Measurements from ENCODE around the gene PTPN14.
"Not testable (repeated sequence)": the region's sequence is repeated elsewhere in the genome, so short reads cannot be mapped to it uniquely, and the experiment has no call there.

The PTPN14 gene

GRCh38 chr1:214544791-214545190 lies 6.6 kb downstream of the PTPN14 start:
- in situ Hi-C loops (cut with MboI; ENCODE audit: low sequenced_read_pairs) = no loop called here

DNA sequence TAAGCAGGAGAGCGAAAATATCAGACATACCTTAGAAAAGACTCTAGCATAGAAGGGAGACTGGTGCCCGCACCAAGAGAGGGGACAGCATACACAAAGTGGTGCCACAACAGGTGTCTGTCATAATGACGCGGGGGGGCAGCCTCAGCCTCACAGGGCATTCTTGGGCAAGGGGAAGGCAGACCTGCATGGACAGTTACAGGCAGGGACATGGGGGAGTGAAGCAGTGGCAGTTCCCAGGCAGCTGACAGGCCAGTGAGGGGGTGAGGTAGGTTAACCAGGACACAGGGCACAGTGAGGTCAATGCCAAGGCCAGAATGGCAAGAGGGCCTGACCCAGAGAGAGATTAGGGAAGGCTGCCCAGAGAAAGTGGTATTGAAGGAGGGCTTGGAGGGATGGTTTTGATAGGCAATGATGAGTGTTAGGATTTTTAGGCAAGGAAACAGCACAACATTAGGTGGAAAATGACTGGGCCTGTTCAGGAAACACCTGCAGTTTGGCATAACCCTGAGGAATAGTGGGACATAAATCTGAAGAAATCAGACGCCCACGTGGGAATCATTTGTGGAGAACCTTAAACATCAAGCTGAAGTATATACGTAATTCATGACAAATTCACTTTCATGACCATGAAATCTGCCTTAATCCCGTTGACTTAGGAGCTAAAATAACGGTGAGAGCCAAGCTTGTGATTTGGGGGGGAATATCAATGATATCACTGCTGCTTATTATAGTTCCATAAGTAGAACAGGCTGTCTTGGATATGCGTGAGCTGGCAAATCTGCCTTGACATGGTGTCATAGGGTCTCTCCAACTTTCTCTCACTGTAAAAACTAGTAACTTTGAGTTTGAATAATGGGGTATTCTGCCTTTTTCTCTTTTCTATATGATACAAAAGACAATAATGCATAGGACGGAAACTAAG lies 8.9 kb downstream of the PTPN14 start:
- in situ Hi-C loops (cut with MboI; ENCODE audit: low sequenced_read_pairs) = no loop called here

GRCh38 chr1:214541693-214542092 lies 9.7 kb downstream of the PTPN14 start:
- in situ Hi-C loops (cut with MboI; ENCODE audit: low sequenced_read_pairs) = no loop called here

GRCh38 chr1:214541206-214541605 lies 10.2 kb downstream of the PTPN14 start:
- in situ Hi-C loops (cut with MboI; ENCODE audit: low sequenced_read_pairs) = no loop called here

GRCh38 chr1:214540324-214540723 lies 11.1 kb downstream of the PTPN14 start:
- in situ Hi-C loops (cut with MboI; ENCODE audit: low sequenced_read_pairs) = no loop called here

- in situ Hi-C loops (cut with MboI; ENCODE audit: low sequenced_read_pairs) = no loop called here
Measured at GRCh38 chr1:214538496-214538895, 12.9 kb downstream of the PTPN14 start.

GRCh38 chr1:214537872-214538473 lies 13.4 kb downstream of the PTPN14 start:
- in situ Hi-C loops (cut with MboI; ENCODE audit: low sequenced_read_pairs) = no loop called here

DNA sequence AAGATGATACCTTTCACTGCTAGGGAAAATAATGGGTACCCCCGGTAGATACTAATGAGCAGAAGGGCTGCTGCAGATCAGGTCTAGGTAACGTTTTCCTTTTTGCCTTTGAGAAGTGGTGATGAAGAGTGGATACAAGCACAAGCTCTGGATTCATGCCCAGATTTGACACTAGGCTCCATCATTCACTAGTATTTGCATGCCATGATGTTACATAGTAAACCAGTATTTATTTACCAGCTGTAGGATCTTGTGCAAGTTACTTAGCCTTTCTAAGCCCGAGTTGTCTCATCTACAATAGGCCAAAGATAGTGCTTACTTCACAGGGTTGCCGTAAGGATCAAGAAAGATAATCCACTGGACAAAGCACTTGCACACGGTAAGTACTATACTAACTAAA lies 14.2 kb downstream of the PTPN14 start:
- in situ Hi-C loops (cut with MboI; ENCODE audit: low sequenced_read_pairs) = no loop called here

- in situ Hi-C loops (cut with MboI; ENCODE audit: low sequenced_read_pairs) = no loop called here
Measured at GRCh38 chr1:214532070-214532469, 19.3 kb downstream of the PTPN14 start.

DNA sequence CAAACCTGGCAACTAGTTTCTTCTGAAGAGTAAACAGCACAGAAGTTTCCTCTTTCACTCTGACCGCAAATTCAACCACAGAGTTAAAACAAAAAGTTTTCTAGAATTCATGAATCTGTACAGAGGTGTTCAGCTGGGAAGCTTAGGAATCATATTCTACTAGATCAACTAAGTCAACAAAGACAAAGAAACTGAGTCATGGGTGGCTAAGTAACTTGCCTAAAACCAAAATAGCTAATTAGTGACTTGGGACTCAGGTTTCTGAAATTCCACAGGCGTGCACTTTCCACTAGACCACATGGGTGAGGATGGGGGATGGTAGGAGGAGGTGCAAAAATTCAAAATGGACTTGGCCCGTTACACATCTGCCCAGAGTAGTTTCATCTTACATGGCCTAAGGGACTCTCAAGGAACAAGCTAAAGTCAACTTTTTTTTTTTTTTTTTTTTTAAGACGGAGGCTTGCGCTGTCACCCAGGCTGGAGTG lies 25.8 kb downstream of the PTPN14 start:
- in situ Hi-C loops (cut with MboI; ENCODE audit: low sequenced_read_pairs) = no loop called here

- in situ Hi-C loops (cut with MboI; ENCODE audit: low sequenced_read_pairs) = no loop called here
Measured at GRCh38 chr1:214524824-214525223, 26.6 kb downstream of the PTPN14 start.

DNA sequence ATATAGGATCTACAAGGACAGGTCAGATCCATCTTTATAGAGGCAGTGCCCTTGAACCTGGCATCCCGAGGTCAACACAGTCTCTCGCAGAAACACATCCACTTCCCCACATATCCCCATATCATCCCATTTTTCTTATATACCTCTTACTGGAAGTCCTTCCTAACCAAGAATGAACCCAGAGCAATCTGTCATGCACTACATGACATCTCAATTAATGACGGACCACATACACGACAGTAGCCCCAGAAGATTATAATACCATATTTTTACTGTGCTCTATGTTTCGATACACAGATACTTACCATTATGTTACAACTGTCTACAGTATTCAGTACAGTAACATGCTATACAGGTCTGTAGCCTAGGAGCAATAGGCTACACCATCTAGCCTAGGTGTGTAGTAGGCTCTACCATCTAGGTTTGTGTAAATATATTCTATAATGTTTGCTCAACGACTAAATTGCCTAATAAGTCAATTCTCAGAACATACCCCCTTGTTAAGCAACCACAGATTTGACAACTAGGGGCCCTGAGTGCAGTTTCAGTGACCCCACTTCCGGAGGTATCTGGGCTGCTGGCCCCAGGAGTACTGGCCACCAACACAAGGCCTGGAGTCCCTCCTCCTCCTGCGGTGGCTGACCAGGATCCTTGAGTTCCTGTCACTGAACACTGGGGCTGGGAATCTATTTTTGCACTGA lies 28.1 kb downstream of the PTPN14 start:
- in situ Hi-C loops (cut with MboI; ENCODE audit: low sequenced_read_pairs) = no loop called here

DNA sequence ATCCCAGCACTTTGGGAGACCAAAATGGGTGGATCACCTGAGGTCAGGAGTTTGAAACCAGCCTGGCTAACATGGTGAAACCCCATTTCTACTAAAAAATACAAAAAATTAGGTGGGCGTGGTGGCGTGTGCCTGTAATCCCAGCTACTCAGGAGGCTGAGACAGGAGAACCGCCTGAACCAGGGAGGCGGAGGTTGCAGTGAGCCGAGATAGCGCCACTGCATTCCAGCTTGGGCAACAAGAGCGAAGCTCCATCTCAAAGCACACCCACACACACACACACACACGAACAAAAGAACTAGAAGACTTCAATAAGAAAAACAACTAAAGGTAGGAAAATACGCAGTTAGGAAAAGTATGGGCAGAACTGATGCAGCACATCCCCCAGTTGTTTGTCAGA lies 29.9 kb downstream of the PTPN14 start:
- in situ Hi-C loops (cut with MboI; ENCODE audit: low sequenced_read_pairs) = not testable (repeated sequence)

GRCh38 chr1:214520544-214521165 lies 30.7 kb downstream of the PTPN14 start:
- in situ Hi-C loops (cut with MboI; ENCODE audit: low sequenced_read_pairs) = no loop called here

DNA sequence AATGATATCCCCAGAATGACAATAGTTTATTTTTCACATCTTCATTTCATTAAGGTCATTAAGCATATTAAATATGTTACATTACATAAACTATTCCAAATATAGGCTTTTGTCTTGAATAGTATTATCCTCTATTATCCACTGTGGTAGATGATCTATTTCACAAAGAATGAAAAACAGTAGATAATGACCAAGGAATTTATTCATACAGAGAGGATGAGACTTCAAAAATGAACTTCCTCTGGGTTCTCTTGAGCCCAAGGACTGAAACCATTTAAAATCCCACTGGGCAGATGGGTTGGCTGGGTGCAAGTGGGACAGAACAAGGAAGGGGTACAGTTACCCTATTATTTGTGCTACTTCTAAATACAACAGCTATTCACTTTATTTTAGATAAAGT lies 33.0 kb downstream of the PTPN14 start:
- in situ Hi-C loops (cut with MboI; ENCODE audit: low sequenced_read_pairs) = no loop called here

DNA sequence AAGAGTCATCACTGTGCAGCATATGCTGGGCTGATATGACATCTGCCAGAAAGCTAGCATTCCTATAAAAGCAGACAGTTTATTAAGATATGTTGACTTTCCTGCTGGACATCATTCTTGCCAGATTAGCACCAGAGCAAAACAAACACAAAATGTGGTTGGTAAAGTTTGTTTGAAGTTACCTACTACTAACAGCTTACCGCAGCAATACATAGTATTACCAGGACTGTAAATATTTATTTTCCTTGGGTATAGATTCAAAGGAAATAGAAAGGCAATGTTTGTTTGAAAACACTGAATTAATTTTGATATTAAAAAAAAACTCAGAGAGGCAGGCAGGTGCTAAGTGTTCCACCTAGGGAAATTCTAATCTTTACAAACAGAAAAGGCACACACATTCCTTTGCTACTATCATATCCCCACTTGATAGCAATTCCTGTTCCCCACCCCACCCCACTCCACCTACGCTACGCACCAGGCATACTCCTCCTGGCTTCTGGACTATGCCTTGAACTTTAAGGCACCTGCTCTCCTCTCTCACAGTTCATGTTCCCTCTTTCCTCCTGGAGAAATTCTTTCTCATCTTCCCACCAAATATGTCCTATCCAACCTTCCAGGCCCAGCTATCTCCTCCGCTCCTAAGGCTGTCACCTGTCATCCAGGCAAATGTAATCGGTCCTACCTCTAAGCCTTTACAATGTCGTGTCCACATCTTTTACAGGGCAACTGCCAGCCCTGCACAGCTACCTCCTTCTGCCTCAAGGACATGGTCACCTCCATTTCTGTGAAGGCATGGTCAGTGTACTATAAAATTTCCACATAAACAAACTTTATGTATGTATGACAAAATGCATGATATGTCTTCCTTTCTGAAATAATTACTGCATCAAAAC lies 34.7 kb downstream of the PTPN14 start:
- in situ Hi-C loops (cut with MboI; ENCODE audit: low sequenced_read_pairs) = no loop called here

- in situ Hi-C loops (cut with MboI; ENCODE audit: low sequenced_read_pairs) = no loop called here
Measured at GRCh38 chr1:214515544-214516433, 35.6 kb downstream of the PTPN14 start.

GRCh38 chr1:214514819-214515383 lies 36.5 kb downstream of the PTPN14 start:
- in situ Hi-C loops (cut with MboI; ENCODE audit: low sequenced_read_pairs) = no loop called here
